Pulmonary artery endothelial cell (primary cell): ENCODE data around the gene GLG1. TPM values are rescaled to one million over a fixed set of nuclear protein-coding genes. Genes with fewer than 3 reads are reported as not detected.
"Not testable (repeated sequence)": the region's sequence is repeated elsewhere in the genome, so short reads cannot be mapped to it uniquely, and the experiment has no call there.

Experiments used
- DNase-seq: peaks from one replicate; pipeline ENCODE4 v3.0.0-alpha.2; 2011; ENCODE audit warnings: low read depth, low spot score
- total RNA-seq: library from RNA; depleted of rRNA; stranded (reverse); fragments of >200 nt; gene quantifications from 2 replicates; pipeline ENCODE4 v1.2.3, GENCODE V29; 2014

Gene GLG1
- total RNA-seq, 1 donor from 2014 or later, result 112 TPM

DNA sequence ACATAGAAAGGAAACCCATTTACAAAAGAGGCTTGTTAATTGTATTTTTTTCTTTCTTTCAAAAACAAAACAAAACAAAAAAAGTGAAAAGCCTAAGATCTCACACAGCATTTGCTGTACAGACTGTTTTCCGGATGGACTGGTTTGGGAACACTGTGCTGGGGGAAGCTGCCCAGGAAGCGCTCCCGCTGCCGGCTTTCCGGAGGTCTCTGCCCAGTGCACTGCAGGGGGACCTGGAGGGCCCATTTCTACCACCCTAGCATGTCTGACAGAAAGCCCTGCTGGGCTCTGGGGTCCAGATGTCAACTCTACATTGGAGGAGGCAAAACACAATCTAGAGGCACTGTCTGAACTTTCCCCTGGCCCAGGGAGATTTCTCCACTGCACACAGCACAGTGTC is 159.3 kb downstream of the GLG1 start:
- DNase-seq, result no peak

DNA sequence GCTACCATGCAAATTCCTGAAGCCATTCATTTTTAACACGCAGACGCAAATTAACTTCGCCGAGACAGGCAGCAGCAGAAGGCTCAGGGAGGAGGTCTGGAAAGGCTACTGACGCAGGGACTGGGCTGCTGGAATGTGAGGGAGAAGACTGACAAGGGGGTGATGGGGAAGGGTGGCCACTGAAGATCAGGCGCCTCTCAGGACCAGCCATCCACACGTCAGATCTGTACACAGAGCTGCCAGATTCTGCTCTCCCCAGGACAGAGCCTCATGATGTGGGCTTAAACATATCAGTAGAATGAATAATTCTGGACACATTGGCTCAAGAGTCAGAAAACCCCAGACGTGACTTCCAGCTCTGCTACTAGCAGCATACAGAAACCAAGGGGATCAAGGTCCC is 160.0 kb downstream of the GLG1 start:
- no peak for DNase-seq

- DNase-seq, result not testable (repeated sequence)
Measured at GRCh38 chr16:74443624-74444346, 163.1 kb downstream of the GLG1 start.

GRCh38 chr16:74439685-74440084 is 167.2 kb downstream of the GLG1 start:
- DNase-seq, result no peak

DNA sequence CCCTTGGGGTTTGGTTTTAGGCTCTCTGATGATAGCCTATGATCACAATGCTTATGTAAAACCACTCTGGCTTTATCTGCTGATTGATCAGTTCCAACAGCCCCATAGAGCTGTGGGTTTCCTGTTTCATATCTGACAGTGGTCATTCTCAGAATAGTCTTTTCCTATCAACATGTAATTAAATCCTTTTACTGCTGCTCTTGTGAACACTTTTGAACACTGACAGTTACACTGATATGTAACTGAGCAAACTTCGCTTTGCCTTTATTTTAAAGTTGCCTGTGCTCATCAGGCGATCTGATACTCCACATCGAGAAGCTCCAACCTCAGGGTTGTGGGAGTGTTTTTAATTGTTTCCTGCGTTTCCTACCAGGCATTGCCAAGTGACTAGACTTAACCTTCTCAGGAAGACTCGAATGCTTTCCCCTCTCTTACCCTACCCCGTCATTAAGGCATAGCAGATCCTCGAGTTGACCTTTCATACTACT is 168.4 kb downstream of the GLG1 start:
- no peak for DNase-seq

DNA sequence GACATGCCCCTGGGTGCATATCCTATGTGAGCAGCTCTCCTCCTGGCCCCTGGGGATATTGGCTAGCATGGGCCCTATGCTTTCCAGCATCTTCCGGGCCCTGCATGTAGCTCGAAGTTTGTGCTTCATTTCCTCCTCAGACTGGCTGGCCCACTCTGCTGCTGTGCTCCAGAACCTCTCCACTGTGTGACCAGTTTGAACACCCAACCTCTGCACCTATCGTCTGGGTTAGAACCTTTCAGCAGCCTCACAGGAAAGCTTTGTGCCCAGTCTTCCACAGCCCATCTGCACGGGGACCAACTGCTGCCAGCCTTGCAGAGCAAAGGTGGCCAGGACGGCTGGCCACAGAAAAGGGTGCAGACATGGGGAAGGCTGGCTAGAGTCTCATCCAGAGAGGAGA is 175.4 kb downstream of the GLG1 start:
- DNase-seq, result no peak

GRCh38 chr16:74430036-74430712 is 176.7 kb downstream of the GLG1 start:
- not testable (repeated sequence) for DNase-seq

DNA sequence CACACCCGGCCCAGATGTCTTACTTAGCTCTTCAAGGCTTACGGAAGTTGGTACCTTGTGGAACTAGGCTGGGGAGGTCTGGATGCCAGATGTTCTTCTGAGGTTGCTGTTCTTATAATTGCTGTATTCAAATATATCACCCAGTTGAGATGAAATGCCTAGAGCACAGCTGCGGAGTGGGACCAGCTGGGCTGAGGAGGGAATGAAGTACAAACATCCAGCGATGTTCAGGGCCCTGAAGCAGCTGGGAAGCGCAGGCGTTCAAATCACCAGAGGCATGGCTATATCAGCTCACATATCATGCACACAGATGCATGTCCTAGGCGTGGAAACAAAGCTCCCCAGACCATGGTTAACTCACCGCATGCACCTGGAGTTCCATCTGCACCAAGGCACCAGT is 178.4 kb downstream of the GLG1 start:
- not testable (repeated sequence) for DNase-seq

DNA sequence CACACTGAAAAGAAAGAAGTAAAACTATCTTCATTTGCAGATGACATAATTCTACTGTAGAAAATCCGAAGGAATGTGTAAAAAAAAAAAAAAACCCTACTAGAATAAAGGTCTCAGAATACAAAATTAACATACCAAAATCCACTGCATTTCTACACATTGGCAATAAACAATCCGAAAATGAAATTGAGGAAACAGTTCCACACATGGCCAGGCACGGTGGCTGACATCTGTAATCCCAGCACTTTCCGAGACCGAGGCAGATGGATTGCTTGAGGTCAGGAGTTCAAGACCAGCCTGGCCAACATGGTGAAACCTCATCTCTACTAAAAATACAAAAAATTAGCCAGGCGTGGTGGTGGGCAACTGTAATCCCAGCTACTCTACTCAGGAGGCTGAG is 181.2 kb downstream of the GLG1 start:
- not testable (repeated sequence) for DNase-seq

GRCh38 chr16:74423721-74424120 is 183.2 kb downstream of the GLG1 start:
- DNase-seq, result not testable (repeated sequence)

DNA sequence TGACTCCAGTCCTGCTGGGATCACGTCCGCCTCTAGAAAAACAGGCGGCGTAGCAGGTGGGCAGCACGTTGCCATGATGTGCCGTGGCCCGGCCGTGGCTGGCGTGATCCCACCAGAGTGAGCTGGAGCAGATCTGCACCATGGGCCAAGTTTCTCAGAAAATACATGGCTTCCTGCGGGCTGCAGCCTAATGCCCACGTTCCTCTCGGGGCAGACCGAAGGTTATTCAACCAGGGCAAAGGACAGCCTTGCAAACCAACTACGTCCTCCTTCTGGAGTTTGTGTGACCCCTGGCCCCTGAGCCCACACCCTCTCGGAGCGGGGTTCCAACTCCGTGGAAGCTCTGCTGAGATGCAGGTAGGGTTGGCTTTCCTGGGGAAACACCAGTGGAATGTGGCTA is 184.8 kb downstream of the GLG1 start:
- not testable (repeated sequence) for DNase-seq

DNA sequence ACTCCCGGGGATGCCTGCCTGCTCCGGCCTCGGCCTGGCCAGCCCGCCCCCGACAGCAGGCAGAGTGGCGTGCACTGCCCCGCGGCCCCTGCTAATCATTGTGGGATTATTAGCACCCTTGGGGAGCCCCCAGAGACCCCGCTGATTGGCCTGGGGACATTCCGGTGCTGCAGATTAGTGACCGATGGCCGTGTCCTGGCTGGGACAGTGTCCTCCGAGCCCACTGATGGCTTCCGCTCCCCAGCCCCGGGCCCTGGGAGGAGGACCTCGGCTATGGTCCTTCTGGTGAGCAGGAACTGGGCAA is 185.5 kb downstream of the GLG1 start:
- not testable (repeated sequence) for DNase-seq

- not testable (repeated sequence) for DNase-seq
Measured at GRCh38 chr16:74420612-74421481, 186.1 kb downstream of the GLG1 start, which contains the start of gene CLEC18B. Gene CLEC18B (minus strand): TSS chr16:74421478. CDS start chr16:74421270, 208 bp downstream.

DNA sequence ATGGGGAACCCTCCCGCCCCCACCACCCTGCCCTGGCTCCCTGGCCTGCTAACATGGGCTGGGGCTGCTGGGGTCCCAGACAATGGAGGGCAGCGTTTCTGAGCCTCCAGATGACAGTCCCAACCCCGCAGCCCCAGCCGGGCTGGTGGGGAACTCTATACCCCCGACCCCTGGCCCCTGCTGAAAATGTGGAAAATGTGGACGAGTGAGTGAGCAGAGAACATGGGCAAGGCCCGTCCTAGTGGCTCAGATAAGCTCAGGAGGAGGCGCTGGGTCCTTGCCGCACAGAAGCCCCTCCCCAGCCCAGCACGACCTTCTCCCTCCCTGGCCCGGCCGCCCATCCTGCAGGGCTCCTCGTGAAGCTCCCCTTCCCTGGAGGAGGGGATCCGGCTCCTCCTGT is 187.1 kb downstream of the GLG1 start:
- DNase-seq, result not testable (repeated sequence)

- not testable (repeated sequence) for DNase-seq
Measured at GRCh38 chr16:74417897-74418296, 189.0 kb downstream of the GLG1 start.

DNA sequence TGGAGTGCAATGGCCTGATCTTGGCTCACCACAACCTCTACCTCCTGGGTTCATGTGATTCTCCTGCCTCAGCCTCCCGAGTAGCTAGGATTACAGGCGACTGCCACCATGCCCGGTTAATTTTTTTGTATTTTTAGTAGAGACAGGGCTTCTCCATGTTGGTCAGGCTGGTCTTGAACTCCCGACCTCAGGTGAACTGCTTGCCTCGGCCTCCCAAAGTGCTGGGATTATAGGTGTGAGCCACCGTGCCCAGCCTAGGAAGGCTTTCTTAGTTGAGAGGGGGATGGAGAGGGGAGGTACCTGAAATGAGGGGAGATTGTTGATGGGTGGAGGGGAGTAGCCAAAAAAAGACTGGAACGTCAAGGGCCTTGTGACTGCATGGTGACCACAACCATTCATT is 193.0 kb downstream of the GLG1 start:
- DNase-seq, result not testable (repeated sequence)

DNA sequence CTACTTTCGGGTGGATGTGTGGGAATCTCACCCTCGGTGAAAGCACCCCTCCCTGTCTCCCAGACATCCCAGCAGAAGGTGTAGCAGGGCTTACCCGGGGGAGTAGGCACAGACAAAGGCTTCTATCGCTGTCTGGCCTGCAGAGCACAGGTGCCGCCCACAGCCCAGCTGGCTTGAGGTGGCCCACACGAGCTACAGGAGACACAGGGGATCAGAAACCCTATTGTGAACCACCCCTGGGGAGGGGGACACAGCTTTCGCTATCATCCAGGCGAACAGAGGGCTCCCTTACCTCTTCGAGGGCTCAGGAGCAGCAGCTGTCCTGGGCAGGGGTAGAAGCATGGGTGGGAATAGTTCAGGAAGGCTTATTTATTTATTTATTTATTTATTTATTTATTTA is 193.4 kb downstream of the GLG1 start:
- DNase-seq, result not testable (repeated sequence)

DNA sequence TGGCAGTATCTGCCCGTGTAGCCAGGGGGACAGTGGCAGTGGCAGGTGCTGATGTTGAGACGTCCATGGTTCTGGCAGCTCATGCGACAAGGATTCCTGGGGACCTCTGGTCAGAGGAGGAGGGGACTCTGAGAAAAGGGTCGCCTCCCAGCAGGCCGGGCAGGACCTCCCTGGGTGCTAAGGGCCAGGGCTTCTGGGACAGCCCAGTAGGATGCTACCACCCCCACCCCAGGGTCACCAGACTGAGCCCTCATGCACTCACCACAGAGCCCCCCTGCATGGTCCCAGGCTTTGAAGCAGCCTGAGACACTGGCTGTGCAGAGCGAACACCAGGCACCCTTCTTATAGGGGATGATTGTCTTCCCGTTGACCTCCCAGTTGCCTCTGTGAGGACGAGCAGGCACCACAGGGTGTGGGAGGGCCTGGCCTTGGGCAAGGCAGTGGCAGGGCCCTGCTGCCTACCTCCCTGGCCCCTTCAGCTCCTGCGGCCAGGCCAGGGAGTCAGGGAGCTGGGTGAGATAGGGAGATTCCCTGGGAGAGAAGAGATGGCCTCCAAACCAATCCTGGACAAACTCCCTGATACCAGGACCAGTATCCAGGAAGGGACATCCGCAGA is 194.0 kb downstream of the GLG1 start:
- not testable (repeated sequence) for DNase-seq

GRCh38 chr16:74412138-74412774 is 194.7 kb downstream of the GLG1 start:
- DNase-seq, result not testable (repeated sequence)

DNA sequence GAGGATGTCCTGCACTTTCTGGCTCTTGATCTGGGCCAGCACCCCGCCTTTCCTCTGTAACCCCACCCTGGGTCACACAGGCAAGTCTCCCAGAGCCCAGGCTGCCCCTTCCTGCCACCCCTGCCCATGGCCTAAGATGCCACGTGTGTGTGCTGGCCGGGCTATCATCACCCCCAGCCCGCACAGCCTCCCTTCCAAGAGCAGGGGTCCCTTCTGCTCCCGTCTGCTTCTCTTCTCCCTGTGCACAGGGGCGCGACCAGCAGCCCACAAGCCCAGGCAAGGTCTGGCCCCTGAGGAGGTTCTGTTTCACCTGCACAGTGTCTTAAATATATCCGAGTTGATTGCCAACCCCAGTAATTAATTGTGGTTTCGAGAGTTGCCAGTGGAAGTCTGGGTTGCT is 195.9 kb downstream of the GLG1 start:
- DNase-seq, result not testable (repeated sequence)
